HG02870 (cell line): ENCODE results near the gene C17orf50.
A peak's percentile ranks its signal among the peaks of the same experiment; 100 is the strongest.
"Not testable (repeated sequence)": the region's sequence is repeated elsewhere in the genome, so short reads cannot be mapped to it uniquely, and the experiment has no call there.

Experiments used
- ATAC-seq: cut with Tn5 transposase; IDR thresholded peaks from one replicate; pipeline ENCODE4 v1.9.1; 2021; ENCODE audit warnings: mild to moderate bottlenecking, moderate library complexity; ENCODE audit not compliant: unreplicated experiment

Gene C17orf50

GRCh38 chr17:35751541-35751940 lies 9.1 kb upstream of the C17orf50 start:
- not testable (repeated sequence) for ATAC-seq

- no peak for ATAC-seq
These were observed 8.2 kb upstream of the C17orf50 start for GRCh38 chr17:35752471-35752870.

- no peak for ATAC-seq
These were observed 7.5 kb upstream of the C17orf50 start, which contains the start of gene GAS2L2 for GRCh38 chr17:35752945-35753764. Gene GAS2L2 (minus strand): TSS chr17:35753239. CDS start chr17:35752850, 389 bp downstream.

- no peak for ATAC-seq
These were observed 3.4 kb upstream of the C17orf50 start for GRCh38 chr17:35757243-35757642.

- ATAC-seq = no peak
These were observed 914 bp downstream of the C17orf50 start for GRCh38 chr17:35761601-35762000.

GRCh38 chr17:35763767-35764122 lies 3.1 kb downstream of the C17orf50 start:
- no peak for ATAC-seq

- ATAC-seq = peak; percentile 76
These were observed 3.7 kb downstream of the C17orf50 start for GRCh38 chr17:35764123-35764991.

GRCh38 chr17:35765086-35765710 lies 4.5 kb downstream of the C17orf50 start:
- no peak for ATAC-seq

GRCh38 chr17:35765756-35766488 lies 5.2 kb downstream of the C17orf50 start:
- ATAC-seq = no peak

GRCh38 chr17:35766489-35766877 lies 5.8 kb downstream of the C17orf50 start:
- no peak for ATAC-seq

GRCh38 chr17:35766903-35767510 lies 6.3 kb downstream of the C17orf50 start:
- no peak for ATAC-seq

GRCh38 chr17:35768797-35769196 lies 8.1 kb downstream of the C17orf50 start:
- no peak for ATAC-seq

GRCh38 chr17:35769895-35770486 lies 9.3 kb downstream of the C17orf50 start:
- no peak for ATAC-seq

GRCh38 chr17:35773129-35773528 lies 12.4 kb downstream of the C17orf50 start:
- no peak for ATAC-seq

GRCh38 chr17:35773679-35774425 lies 13.2 kb downstream of the C17orf50 start:
- ATAC-seq = no peak

GRCh38 chr17:35774499-35774898 lies 13.8 kb downstream of the C17orf50 start:
- ATAC-seq = no peak

GRCh38 chr17:35775039-35775438 lies 14.4 kb downstream of the C17orf50 start:
- ATAC-seq = no peak

- no peak for ATAC-seq
These were observed 14.9 kb downstream of the C17orf50 start for GRCh38 chr17:35775583-35775982.

GRCh38 chr17:35778641-35779196 lies 18.0 kb downstream of the C17orf50 start:
- ATAC-seq = no peak
